NCI-H446 treated with DMSO at 0.1 percent for 48 hours (cell line): ENCODE data around the gene PCBP2.
"Not testable (repeated sequence)": the region's sequence is repeated elsewhere in the genome, so short reads cannot be mapped to it uniquely, and the experiment has no call there.

Source experiments
- DNase-seq: peaks from one replicate; lab custom pipeline; 2025; lab: John Stamatoyannopoulos, UW

PCBP2 gene

DNA sequence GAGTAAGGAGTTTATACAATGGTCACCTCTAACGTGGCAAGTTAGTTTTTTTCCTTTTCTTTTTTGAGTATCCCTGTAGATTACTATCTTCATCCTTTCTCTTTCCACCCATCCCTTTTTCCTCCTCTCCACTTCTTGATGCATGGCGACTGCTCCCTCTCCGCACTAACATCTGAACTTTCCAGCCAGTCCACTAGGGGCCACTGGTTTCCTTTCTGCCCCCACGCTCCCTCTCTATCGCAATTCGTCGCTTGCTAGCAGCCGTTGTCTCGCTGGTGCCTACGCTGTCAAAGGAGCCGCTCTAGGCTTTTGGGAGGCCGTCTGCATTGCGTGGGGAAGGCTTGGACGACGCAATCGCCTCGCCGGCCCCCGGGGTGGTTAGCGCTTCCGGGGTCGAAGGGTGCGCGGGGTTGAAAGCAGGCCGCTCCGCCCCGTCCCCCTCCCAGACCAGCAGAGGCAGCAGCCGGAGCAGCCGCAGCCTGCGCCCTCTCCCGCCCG, at the start of gene PCBP2:
Gene PCBP2, plus strand, starts transcription at position 442 of the 498 bp plus-strand sequence. CDS start 2,699 bp downstream, outside the sequence.
- peak; percentile 99 for DNase-seq

DNA sequence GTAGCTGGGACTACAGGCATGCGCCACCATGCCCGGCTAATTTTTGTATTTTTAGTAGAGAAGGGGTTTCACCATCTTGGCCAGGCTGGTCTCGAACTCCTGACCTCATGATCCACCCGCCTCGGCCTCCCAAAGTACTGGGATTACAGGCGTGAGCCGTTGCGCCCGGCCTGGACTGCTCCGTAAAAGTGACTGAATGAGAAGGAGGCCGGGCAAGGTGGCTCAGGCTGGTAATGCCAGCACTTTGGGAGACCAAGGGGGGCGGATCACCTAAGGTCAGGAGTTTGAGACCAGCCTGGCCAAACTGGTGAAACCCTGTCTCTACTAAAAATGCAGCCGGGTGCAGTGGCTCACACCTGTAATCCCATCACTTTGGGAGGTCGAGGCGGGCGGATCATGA, 49.6 kb upstream of the PCBP2 start:
- not testable (repeated sequence) for DNase-seq

DNA sequence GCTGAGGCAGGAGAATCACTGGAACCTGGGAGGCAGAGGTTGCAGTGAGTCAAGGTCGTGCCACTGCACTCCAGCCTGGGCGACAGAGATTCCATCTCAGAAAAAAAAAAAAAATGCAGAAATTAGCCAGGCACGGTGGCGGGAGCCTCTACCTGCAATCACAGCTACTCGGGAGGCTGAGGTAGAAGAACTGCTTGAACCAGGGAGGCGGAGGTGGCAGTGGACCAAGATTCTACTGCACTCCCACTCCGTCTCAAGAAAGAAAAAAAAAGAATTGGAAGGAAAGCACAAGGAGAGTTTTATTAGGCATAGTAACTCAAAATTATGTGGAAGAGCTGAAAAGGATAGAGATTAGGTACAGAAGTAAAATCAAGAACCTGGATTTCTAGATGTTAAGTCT, 49.0 kb upstream of the PCBP2 start:
- no peak for DNase-seq

DNA sequence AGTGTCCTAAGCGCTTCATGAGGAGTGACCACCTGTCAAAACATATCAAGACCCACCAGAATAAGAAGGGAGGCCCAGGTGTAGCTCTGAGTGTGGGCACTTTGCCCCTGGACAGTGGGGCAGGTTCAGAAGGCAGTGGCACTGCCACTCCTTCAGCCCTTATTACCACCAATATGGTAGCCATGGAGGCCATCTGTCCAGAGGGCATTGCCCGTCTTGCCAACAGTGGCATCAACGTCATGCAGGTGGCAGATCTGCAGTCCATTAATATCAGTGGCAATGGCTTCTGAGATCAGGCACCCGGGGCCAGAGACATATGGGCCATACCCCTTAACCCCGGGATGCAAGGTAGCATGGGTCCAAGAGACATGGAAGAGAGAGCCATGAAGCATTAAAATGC, 41.0 kb upstream of the PCBP2 start:
- no peak for DNase-seq

DNA sequence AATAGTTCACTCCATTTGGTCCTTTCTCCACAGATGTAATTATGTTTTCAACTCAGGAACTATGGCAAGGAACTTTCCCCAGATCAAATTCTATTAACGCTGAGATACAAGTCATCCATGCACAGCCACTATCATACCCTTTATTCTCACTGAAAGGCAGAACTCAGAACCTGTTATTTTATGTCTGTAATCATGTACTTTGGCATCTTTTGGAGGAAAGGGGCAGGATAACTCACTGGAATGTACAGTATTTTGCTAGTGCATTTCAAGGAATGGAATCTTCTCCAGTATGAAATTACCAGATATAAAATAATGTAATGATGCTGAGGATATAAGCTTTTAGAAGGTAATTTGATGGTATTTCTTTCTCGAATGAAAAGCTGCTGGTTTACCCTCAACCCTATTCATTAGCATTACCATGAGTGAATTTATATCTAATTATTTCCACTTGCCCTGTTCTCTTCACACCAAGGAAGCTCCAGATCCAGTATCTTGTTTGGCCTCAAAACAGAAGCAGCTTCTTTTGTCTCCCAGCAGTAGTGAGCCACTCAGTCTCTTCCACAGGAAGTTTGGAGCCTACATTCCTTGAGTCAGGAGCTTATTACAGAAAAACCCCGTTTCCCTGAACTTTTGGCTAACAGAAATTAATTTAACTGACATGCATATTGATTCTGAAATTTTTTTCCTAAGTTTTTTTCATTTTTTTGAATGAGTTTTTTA, 38.3 kb upstream of the PCBP2 start:
- DNase-seq: no peak

DNA sequence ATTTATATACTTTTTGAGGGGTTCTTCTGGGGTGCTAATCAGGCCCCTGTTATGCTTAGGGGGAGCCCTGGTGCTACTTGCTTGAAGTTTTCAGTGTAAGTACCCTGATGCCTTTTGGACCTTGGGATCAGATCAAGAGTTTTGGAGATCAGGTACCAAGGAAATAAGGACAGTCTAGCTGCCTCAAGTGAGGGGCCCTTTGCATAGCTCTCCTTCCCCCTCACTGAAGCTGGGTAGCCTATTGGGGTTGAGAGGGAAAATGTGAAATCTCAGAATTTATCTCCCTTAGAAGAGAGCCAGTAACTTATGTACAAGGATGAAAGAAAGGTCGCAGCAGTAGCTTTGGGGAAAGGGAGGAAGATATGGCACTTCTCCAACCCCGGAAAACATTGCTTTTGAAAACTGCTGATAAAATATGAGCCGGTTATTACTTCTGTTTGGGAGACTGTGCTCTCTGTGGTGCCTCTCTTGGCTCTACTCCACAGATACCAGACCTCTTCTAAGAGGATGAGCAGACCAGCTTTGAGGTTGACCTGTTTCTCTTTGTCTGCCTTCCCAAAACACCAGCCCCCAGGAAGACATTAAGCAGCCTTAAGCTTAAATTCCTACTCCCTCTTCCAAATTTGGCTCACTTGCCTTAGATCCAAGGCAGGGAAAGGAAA, 37.0 kb upstream of the PCBP2 start:
- no peak for DNase-seq

DNA sequence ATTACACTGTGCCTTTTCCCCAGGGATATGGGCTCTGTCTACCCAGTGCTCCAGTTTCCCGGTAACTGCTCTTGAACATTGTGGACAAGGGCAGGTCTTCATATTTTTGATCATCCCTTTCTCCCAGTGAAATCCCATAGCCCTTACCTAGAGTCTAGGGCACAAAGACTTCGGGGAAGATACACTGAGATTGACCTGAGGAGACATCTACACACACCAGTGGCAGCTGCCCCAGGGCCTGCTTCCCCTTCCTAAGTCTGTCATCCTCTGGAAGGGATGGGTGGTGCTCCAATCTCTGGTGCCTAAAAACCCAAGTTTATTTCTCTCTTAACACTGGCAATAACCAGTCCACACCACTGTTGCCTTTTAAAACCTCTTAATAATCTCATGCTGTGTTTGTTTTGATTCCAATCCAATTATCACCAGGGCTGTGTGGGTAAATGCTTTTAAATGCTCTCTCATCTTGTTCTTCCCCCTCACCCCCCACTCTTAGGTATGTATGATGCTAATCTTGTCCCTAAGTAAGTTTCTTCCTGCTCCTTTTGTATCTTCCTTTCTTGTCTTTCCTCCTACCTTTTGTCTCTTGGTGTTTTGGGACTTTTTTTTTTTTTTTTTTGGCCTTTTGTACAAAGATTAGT, 36.0 kb upstream of the PCBP2 start:
- DNase-seq: not testable (repeated sequence)

DNA sequence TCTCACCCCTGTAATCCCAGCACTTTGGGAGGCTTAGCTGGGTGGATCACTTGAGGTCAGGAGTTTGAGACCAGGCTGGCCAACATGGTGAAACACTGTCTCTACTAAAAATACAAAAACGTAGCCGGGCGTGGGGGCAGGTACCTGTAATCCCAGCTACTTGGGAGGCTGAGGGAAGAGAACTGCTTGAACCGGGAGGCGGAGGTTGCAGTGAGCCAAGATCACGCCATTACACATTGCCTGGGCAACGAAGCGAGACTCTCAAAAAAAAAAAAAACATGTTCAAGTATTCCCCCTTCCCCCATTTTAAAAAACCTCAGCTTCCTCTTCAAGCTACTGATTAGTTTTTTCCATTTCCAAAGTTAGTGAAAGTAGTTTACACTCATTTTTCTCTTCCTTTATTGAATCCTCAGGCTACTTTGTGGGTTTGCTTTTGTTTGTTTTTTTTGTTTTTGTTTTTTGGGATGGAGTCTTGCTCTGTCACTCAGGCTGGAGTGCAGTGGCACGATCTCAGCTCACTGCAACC, 34.5 kb upstream of the PCBP2 start:
- not testable (repeated sequence) for DNase-seq

DNA sequence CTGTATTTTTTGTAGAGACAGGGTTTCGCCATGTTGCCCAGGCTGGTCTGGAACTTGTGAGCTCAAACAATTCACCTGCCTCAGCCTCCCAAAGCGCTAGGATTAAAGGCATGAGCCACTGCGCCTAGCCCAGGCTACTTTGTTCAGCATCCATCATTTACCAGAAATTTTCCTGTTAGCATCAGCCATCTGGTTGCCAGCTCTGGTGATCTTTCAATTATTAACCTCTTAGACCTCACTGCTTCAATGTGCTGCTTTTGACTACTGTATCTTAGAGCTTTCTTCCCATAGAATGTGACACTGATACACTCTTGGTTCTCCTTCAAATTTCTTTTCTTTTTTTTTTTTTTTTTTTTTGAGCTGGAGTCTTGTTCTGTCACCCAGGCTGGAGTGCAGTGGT, 33.7 kb upstream of the PCBP2 start:
- DNase-seq: no peak

DNA sequence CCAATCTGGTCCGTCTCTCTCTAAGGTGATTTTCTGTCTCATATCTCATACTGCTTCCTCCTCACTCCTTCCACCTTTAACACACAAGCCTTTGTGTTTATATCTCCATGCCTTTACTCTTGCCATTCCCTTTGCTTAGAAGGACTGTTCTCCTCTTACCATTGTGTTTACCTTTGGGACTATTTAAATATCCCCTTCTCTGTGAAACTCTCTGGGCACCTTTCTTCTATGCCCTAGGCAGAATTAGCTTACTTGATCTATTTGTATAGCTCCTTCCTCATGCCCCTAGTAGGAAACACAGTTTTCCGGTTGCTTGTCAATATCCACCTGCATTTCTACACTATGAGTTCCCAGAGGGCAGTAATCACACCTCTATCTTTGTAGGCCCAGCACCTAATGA, 32.1 kb upstream of the PCBP2 start:
- no peak for DNase-seq

DNA sequence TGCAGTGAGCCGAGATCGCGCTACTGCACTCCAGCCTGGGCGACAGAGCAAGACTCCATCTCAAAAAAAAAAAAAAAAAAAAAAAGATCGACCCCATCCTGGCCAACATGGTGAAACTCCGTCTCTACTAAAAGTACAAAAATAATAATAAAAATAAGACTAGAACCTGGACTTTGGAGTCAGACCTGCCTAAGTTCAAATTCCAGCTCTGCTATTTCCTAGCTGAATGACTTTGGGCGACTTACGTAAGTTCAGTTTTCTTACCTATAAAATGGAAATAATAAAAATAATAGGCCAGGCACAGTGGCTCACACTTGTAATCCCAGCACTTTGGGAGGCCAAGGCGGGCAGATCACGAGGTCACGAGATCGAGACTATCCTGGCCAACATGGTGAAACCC, 29.7 kb upstream of the PCBP2 start:
- not testable (repeated sequence) for DNase-seq

DNA sequence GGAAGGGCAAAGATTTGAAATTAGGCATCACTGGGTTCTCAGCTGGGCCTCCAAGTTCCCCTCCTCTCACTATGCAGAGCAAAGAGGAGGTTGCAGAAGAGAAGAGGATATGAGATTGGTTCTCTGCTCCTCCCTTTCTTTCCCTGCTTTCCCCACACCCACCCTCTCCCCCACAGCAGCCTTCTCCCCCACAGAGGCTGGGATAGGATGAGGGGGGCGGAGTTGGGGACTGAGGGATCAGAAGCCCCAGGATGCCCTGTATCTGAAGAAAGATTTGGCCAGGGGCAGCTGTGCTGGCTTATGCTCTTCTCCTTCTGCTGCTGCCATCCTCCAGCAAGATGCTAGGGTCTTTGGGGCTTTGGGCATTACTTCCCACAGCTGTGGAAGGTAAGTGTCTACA, 28.3 kb upstream of the PCBP2 start, which contains the start of gene AMHR2:
Gene AMHR2, plus strand, starts transcription at position 259 of the 400 bp plus-strand sequence. Its CDS starts 80 bp downstream, at position 339.
- DNase-seq: no peak

DNA sequence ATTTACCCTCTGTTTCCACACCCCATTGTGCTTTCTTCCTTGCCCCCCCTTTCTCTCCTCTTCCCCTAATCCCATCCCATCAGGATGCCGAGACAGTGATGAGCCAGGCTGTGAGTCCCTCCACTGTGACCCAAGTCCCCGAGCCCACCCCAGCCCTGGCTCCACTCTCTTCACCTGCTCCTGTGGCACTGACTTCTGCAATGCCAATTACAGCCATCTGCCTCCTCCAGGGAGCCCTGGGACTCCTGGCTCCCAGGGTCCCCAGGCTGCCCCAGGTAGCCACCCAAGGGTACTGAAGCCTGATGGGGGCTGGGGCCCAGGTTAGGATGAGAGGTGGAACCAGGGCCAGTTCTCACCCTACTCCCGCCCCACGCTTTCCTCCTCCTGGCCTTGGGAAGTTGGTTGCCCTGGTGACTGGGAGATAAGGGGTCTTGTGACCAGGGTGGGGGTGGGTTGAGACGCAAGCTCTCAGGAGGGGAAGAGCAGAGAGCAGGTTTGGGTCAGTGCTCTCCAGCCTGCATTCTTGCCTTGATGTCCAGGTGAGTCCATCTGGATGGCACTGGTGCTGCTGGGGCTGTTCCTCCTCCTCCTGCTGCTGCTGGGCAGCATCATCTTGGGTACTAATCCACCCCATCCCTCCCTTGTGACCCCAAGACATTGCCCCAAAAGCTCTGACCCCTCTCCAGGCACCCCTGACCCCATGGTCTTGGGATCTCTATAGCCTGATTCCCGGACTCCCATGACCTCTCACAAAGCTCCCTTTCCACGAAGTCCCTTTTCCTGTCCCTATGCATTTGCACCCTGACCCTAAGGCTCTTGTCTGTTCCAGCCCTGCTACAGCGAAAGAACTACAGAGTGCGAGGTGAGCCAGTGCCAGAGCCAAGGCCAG, 27.0 kb upstream of the PCBP2 start:
- no peak for DNase-seq

DNA sequence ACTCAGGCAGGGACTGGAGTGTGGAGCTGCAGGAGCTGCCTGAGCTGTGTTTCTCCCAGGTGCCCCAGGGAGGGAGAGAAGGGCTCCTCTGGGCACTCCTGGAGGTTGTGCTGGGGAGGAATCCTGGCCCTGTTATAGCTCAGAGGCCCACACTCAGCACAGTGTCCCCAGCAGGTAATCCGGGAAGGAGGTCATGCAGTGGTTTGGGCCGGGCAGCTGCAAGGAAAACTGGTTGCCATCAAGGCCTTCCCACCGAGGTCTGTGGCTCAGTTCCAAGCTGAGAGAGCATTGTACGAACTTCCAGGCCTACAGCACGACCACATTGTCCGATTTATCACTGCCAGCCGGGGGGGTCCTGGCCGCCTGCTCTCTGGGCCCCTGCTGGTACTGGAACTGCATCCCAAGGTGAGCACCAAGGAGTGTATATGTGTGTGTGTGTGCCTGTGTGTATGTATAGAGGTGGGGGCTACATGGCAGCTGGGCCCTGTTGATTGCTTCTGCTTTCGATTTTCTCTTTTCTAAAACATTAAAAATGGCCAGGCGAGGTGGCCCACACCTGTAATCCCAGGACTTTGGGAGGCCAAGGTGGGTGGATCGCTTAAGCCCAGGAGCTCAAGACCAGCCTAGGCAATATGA, 26.3 kb upstream of the PCBP2 start:
- DNase-seq: no peak

DNA sequence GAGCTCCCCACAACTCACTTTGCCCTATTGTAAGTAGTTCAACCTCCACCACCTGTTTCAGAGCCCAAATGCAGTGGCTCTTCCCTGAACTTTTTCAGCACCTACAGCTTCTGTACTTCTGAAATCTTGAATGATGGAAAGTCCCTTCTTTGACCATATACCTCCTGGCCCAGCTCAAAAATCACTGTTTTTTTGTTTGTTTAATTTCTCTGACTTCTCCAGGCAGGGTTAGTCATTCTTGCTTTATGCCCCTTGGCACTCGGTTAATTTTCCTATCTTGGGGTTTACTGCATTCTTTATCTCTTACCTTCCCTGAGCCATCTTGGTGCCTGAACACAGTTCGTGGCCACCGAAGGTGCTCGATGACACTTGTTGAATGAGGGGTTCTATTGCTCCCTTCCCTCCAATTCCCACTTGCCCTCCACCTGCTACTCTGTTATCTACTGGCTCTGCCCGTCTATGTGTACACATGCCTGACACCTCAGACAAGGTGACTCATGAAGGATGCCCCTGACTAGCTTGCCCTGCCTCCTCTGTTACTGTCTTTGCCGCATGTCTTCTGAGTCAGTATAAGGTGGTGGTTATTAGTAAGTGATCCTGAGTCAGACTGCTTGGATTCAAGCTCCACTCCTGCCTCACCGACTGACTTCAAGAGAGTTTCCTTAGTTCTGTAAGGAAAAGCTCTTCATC, 23.9 kb upstream of the PCBP2 start:
- no peak for DNase-seq

DNA sequence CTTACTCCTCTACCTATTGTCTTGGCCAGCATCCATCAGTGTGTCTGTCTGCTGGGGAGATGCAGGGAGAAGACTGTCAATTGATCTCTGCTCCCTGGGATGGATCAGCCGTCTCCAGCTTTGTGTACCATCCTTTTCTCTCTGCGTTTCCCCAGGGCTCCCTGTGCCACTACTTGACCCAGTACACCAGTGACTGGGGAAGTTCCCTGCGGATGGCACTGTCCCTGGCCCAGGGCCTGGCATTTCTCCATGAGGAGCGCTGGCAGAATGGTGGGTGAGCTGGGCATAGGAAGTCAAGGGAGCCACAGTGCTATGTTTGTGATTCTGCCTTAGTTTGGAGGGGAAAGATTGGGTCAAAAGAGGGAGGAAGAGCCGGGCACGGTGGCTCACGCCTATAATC, 23.2 kb upstream of the PCBP2 start:
- DNase-seq: no peak

DNA sequence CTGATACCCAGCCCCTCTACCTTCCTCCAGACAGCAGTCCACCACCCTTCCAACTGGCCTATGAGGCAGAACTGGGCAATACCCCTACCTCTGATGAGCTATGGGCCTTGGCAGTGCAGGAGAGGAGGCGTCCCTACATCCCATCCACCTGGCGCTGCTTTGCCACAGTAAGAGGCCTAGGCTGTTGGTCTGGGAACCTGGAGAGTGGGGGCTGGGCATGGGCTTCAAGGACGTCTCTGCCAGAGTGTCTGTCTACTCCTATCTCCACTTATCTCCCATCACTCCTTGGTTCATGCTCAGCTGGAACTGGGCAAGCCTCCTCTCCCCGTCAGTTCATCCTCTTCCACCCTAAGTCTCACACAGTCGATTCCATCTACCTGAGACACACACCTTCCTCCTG, 21.8 kb upstream of the PCBP2 start:
- no peak for DNase-seq

DNA sequence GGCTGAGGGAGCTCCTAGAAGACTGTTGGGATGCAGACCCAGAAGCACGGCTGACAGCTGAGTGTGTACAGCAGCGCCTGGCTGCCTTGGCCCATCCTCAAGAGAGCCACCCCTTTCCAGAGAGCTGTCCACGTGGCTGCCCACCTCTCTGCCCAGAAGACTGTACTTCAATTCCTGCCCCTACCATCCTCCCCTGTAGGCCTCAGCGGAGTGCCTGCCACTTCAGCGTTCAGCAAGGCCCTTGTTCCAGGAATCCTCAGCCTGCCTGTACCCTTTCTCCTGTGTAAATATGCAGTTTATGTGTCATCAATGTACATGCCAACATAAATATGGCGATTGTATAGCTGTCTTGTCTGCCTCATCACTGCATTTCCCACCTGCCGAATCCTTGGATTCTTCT, 20.7 kb upstream of the PCBP2 start:
- DNase-seq: no peak

DNA sequence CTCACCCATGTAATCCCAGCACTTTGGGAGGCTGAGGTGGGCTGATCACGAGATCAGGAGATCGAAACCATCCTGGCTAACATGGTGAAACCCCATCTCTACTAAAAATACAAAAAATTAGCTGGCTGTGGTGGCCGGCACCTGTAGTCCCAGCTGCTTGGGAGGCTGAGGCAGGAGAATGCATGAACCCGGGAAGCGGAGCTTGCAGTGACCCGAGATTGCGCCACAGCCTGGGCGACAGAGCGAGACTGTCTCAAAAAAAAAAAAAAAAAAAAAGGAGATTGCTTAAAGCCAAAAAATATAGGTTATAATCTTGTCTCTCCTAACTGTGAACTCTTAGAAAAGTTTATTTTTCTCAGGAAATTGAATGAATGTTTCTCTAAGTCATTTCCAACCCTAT, 16.6 kb upstream of the PCBP2 start:
- DNase-seq: not testable (repeated sequence)

DNA sequence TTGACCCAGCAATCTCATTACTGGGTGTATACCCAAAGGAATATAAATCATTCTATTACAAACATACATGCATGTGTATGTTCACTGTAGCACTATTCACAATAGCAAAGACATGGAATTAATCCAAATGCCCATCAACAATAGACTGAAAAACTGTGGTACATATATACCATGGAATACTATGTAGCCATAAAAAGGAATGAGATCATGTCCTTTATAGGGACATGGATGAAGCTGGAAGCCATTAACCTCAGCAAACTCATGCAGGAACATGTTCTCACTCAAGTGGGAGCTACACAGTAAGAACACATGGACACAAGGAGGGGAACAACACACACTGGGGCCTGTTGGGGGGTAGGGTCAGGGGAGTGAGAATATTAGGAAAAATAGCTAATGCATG, 12.3 kb upstream of the PCBP2 start:
- DNase-seq: not testable (repeated sequence)
